Esophagus squamous epithelium (tissue), 5 donors: ENCODE results near the gene GXYLT2. TPM values are rescaled to one million over a fixed set of nuclear protein-coding genes. Genes with fewer than 3 reads are reported as not detected.

Source experiments
- DNase-seq: peaks from one replicate; lab custom pipeline; 2025; lab: John Stamatoyannopoulos, UW
- H3K27ac ChIP-seq, 4 donors: fragments of 200-600 bp; sonication (generic); one replicate each; pipeline ENCODE4 v1.5.1; 2016 to 2019; ENCODE audit warnings: mild to moderate bottlenecking in 1 of 4
- H3K27me3 ChIP-seq, 4 donors: fragments of 200-600 bp; sonication (generic); 1 replicate in 3 of 4; 2 replicates in 1 of 4; pipeline versions ENCODE4 v1.5.1 to v1.6.0; 2017 to 2021; ENCODE audit warnings: antibody characterized with exemption in 1 of 4
- H3K36me3 ChIP-seq, 3 donors: fragments of 200-600 bp; sonication (generic); one replicate each; pipeline ENCODE4 v1.5.1; 2016 to 2019
- H3K4me1 ChIP-seq, 3 donors: fragments of 200-600 bp; sonication (generic); one replicate each; pipeline ENCODE4 v1.5.1; 2017 to 2019
- H3K4me3 ChIP-seq, 4 donors: fragments of 200-600 bp; sonication (generic); 1 replicate in 3 of 4; 2 replicates in 1 of 4; pipeline ENCODE4 v1.5.1; 2016 to 2019; ENCODE audit warnings: mild to moderate bottlenecking in 2 of 4, moderate library complexity in 1 of 4
- H3K9me3 ChIP-seq, 3 donors: fragments of 200-600 bp; sonication (generic); one replicate each; pipeline ENCODE4 v1.5.1; 2016 to 2019
- POLR2A ChIP-seq, 4 donors: fragments of 450-650 bp; IDR thresholded peaks; one replicate each; pipeline ENCODE4 v1.6.1; 2017; ENCODE audit warnings: antibody characterized with exemption in 4 of 4, mild to moderate bottlenecking in 4 of 4, moderate library complexity in 3 of 4
- WGBS, 2 donors: methylation state at CpG; one replicate each; pipeline ENCODE4 v1.1.5; 2018; 5-methylcytosine and 5-hydroxymethylcytosine counted together
- intact Hi-C: fragments of 100-400 bp; cut with DNase I; formaldehyde crosslinking; loops from one replicate; pipeline ENCODE4 v1.15.0; 2022
- small RNA-seq, 4 donors: library from RNA; depleted of rRNA; stranded (forward); fragments of <200 nt; gene quantifications; one replicate each; pipeline ENCODE3, GENCODE V24; 2016
- total RNA-seq, 4 donors: library from RNA; depleted of rRNA; stranded (reverse); fragments of >200 nt; gene quantifications; one replicate each; pipeline ENCODE4 v1.1.0, GENCODE V29; 2016
- TF ChIP-seq, protein P1 (sequence below), 6 experiments: fragments of 450-650 bp in 4 of 6; fragments of 200-600 bp in 2 of 6; sonication (generic) in 2 of 6; IDR thresholded peaks; one replicate each; pipeline ENCODE4 v1.5.1; 2016 to 2019; ENCODE audit warnings: antibody characterized with exemption in 6 of 6, mild to moderate bottlenecking in 4 of 6, moderate library complexity in 4 of 6
- donor health status: DM: yes; HTN: yes; CAD: no.

GXYLT2 gene
- total RNA-seq, 4 donors from 2014 or later: 2.0 to 18.1 (median 3.1) TPM; not detected in 1

DNA sequence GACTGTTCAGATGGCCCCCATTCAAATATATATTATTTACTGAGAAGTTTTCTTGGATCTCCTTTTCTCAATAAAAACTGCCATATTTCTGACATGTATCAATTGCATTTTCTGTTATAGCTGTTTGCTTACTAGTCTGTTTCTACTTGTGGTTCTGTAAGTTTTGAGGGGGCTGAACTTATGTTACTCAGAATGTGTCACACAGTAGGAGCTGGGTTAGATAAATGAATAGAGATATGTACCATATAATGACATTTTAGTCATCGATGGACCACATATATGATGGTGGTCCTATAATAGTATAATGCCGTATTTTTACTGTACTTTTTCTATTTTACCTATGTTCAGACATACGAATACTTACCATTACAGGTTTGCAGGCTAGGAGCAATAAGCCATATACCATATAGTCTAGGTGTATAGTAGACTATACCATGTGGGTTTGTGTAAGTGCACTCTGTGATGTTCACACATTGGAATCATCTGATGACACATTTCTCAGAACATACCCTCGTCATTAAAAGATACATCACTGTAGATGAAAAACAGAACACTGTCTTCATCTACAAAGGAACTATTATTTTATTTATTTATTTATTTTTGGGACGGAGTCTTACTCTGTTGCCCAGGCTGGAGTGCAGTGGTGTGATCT is 131.1 kb downstream of the GXYLT2 start:
- Histone ChIP-seq H3K4me3 (no peak overlapping the region), H3K27ac (no peak overlapping the region), H3K36me3 (peaks cover 0 to 21% (median 0%) of the 10 kb centered on the region in 3 donors), H3K4me1 (peaks cover 0 to 59% (median 0%) of the 10 kb centered on the region in 3 donors), H3K27me3 (no peaks in the 10 kb centered on the region), H3K9me3 (no peaks in the 10 kb centered on the region)
- 74 to 88% methylated on average over 5 of the region's 5 CpGs for WGBS, 2 donors
- no peak for DNase-seq
- intact Hi-C loops: no loop called here
- TF ChIP-seq, protein P1, sequence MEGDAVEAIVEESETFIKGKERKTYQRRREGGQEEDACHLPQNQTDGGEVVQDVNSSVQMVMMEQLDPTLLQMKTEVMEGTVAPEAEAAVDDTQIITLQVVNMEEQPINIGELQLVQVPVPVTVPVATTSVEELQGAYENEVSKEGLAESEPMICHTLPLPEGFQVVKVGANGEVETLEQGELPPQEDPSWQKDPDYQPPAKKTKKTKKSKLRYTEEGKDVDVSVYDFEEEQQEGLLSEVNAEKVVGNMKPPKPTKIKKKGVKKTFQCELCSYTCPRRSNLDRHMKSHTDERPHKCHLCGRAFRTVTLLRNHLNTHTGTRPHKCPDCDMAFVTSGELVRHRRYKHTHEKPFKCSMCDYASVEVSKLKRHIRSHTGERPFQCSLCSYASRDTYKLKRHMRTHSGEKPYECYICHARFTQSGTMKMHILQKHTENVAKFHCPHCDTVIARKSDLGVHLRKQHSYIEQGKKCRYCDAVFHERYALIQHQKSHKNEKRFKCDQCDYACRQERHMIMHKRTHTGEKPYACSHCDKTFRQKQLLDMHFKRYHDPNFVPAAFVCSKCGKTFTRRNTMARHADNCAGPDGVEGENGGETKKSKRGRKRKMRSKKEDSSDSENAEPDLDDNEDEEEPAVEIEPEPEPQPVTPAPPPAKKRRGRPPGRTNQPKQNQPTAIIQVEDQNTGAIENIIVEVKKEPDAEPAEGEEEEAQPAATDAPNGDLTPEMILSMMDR (IDR thresholded peaks at IDR 0.05): no peak
- TF ChIP-seq POLR2A (IDR thresholded peaks at IDR 0.05): no peak

DNA sequence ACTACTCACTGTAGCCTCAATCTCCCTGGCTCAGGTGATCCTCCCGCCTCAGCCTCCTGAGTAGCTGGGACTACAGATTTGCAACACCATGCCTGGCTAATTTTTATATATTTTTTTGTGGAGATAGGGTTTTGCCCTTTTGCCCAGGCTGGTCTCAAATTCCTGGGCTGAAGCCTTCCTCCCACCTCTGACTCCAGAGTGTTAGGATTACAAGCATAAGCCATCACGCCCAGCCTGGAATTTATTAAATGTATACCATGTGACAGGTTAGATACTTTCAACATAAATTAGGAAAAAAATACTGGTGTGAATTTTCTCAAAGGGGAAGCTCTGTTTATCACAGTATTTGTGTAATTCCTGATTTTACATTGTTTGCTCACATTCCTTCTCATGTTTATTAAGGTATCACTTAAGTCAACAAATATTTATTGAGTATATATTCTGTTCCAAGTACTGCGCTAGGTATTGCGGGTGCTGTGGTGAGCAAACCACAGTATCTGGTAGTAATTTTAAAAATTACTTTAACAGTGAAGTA is 133.5 kb downstream of the GXYLT2 start:
- TF ChIP-seq, protein P1 (IDR thresholded peaks at IDR 0.05): no peak
- TF ChIP-seq POLR2A (IDR thresholded peaks at IDR 0.05): no peak
- H3K4me1 ChIP-seq: peaks cover 4 to 76% (median 12%) of the 10 kb centered on the region in 3 donors
- H3K4me3 ChIP-seq: no peak overlapping the region
- H3K27me3 ChIP-seq: no peaks in the 10 kb centered on the region
- no peak for DNase-seq
- intact Hi-C loops: no loop called here
- H3K27ac ChIP-seq: no peak overlapping the region
- H3K36me3 ChIP-seq: peaks cover 0 to 5% (median 0%) of the 10 kb centered on the region in 3 donors
- 75% methylated on average over 4 of the region's 4 CpGs for WGBS, 2 donors
- H3K9me3 ChIP-seq: no peaks in the 10 kb centered on the region

DNA sequence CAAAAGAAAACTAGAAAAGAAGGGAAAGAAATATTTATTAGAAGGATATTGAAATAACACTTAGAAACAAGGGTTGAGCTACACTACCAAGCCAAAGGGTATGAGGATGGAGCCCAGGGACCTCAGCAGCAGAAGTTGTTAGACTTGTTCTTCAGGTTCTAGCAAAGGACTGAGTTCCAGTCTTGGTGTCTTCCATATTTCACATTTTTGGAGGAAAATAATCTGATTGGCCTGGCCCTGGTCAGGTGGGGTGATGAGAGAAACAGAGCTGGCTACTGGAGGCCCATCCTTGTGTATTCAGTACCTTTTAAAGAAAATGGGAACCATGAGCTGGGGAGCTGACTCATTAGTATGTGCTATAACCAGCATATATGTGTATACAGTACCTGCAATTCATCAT is 137.0 kb downstream of the GXYLT2 start:
- Histone ChIP-seq H3K27me3 (no peaks in the 10 kb centered on the region), H3K9me3 (no peaks in the 10 kb centered on the region), H3K36me3 (no peaks in the 10 kb centered on the region), H3K4me3 (no peak overlapping the region), H3K4me1 (peaks cover 4 to 68% (median 24%) of the 10 kb centered on the region in 3 donors), H3K27ac (no peak overlapping the region)
- TF ChIP-seq POLR2A (IDR thresholded peaks at IDR 0.05): no peak
- TF ChIP-seq, protein P1 (IDR thresholded peaks at IDR 0.05): no peak
- intact Hi-C loops: no loop called here
- no peak for DNase-seq

DNA sequence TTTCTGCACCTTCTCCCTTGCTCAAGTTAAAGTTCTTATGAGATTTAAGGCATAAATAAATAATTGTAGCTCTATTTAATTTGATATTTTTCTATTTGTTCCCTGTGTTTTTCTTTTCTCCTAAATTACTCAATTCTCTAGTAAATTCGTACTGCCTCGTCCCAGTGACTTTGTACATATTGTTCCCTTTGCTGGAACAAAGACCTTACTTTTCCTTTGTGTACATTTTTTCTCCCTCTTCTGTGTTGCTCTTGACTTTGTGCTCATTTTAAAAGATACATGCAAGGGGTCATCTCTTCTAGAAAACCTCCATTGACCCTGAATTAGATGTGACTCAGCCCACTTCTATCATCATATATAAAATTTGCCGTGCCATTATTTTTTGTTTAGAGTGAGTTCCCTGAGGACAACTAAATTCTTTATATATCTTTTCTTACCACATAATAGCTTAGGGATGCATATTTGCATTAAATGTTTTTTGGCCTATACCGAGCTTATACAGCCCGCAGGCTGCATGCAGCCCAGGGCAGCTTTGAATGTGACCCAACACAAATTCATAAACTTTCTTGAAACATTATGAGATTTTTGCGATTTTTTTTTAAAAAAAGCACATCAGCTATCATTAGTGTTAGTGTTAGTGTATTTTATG is 138.4 kb downstream of the GXYLT2 start:
- Histone ChIP-seq H3K36me3 (no peaks in the 10 kb centered on the region), H3K4me1 (peaks cover 4 to 69% (median 24%) of the 10 kb centered on the region in 3 donors), H3K27ac (no peak overlapping the region), H3K9me3 (no peaks in the 10 kb centered on the region), H3K27me3 (no peaks in the 10 kb centered on the region), H3K4me3 (no peak overlapping the region)
- no peak for DNase-seq
- 78 to 92% methylated on average over 6 of the region's 6 CpGs for WGBS, 2 donors
- intact Hi-C loops: no loop called here
- TF ChIP-seq, protein P1 (IDR thresholded peaks at IDR 0.05): no peak
- no peak for TF ChIP-seq POLR2A (IDR thresholded peaks at IDR 0.05)

Small RNAs within 50 kb of the gene (small RNA-seq; reads per million reads assigned to genes)
- 0 reads per million in 4 donors for gene RF00017

Other genes starting within 250 kb of the GXYLT2 start
- 10 to 100 TPM in 3 of 4 donors, 1 to 10 TPM in 1; 6.7 to 13.4 (median 12.5) TPM for gene SHQ1, start 39.6 kb upstream of the GXYLT2 start, total RNA-seq
- gene PPP4R2, start 108.8 kb downstream of the GXYLT2 start, total RNA-seq: 10 to 100 TPM; 22.7 to 38.9 (median 30.6) TPM
- 1 to 10 TPM; 1.1 to 6.3 (median 4.4) TPM for gene EBLN2, start 173.6 kb downstream of the GXYLT2 start, total RNA-seq